Adipocyte (in vitro differentiated cells): ENCODE results near the gene CHMP5.
A peak's percentile ranks its signal among the peaks of the same experiment; 100 is the strongest.

Source experiments
- DNase-seq: peaks from one replicate; pipeline ENCODE4 v3.0.0-alpha.2; 2015; ENCODE audit warnings: low read depth
- H3K27me3 ChIP-seq: replicated peaks from 2 replicates; pipeline ENCODE4 v1.7.0; 2013; ENCODE audit warnings: mild to moderate bottlenecking, low read length, moderate library complexity; ENCODE audit not compliant: control insufficient read depth, insufficient read depth
- H3K36me3 ChIP-seq: 2 replicates; pipeline ENCODE4 v1.7.0; 2013; ENCODE audit warnings: low read length, mild to moderate bottlenecking, moderate library complexity; ENCODE audit not compliant: control insufficient read depth, insufficient read depth, severe bottlenecking
- H3K4me1 ChIP-seq: 2 replicates; pipeline ENCODE4 v1.7.0; 2013; ENCODE audit warnings: mild to moderate bottlenecking, low read length, moderate library complexity; ENCODE audit not compliant: control insufficient read depth, insufficient read depth
- H3K4me3 ChIP-seq: 2 replicates; pipeline ENCODE4 v1.7.0; 2013; ENCODE audit warnings: mild to moderate bottlenecking, low read length, moderate library complexity
- H3K9ac ChIP-seq: 2 replicates; pipeline ENCODE4 v1.7.0; 2013; ENCODE audit warnings: mild to moderate bottlenecking, low read length, moderate library complexity
- H3K9me3 ChIP-seq: 2 replicates; pipeline ENCODE4 v1.7.0; 2013; ENCODE audit warnings: mild to moderate bottlenecking, low read length, moderate library complexity; ENCODE audit not compliant: control insufficient read depth

The CHMP5 gene

DNA sequence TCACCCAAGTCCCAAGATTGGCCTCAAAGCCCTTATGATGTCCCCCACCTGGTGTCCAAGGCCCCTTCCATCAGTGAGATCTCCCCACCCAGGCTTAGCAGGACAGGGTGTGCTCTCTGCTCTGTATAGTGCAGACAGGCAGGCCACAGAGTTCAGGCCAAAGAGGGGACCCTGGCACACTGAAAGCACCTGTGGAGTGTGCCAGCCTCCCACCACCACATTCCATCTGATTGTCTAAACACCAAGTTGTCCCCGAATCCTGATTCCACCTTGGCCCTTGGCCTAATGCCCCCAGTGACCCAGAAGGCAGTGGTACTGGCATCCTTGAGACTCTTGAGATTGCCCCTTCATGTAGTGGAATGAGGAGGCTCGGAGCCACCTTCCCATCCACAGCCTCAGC, 19.5 kb upstream of the CHMP5 start:
- H3K4me1 ChIP-seq: peaks cover 1% of the 10 kb centered on the region
- no peaks in the 10 kb centered on the region for H3K9me3 ChIP-seq
- no peak overlapping the region for H3K4me3 ChIP-seq
- no peaks in the 10 kb centered on the region for H3K36me3 ChIP-seq
- no peak for DNase-seq
- H3K27me3 ChIP-seq: peaks cover 5% of the 10 kb centered on the region
- H3K9ac ChIP-seq: no peak overlapping the region

DNA sequence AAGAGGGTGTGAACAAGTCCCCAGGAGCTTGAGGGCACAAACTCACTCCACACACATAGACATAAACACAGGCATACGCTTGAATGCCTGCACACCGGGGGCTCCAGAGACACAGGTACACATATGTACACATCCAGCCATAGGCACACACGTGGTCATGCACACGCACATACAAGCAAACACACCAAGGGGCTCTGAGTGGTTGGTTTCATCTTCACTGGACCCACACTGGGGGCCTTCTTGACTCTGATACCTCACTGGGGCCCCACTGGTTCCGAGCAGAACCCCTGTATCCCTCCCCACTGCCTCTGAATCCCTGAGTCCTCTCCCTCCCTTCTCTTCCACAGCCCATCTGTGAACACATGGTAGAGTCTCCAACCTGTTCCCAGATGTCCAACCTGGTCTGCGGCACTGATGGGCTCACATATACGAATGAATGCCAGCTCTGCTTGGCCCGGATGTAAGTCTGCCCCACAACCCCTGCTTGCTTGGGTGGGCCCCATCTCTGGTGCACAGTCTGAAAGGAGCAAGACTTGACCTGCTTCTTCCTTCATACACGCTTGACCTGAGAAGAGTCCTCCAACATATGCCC, 18.5 kb upstream of the CHMP5 start:
- peaks cover 7% of the 10 kb centered on the region for H3K4me1 ChIP-seq
- no peaks in the 10 kb centered on the region for H3K9me3 ChIP-seq
- H3K4me3 ChIP-seq: no peak overlapping the region
- H3K36me3 ChIP-seq: no peaks in the 10 kb centered on the region
- no peak for DNase-seq
- peaks cover 5% of the 10 kb centered on the region for H3K27me3 ChIP-seq
- no peak overlapping the region for H3K9ac ChIP-seq

- H3K9ac ChIP-seq: no peak overlapping the region
- no peaks in the 10 kb centered on the region for H3K27me3 ChIP-seq
- no peaks in the 10 kb centered on the region for H3K9me3 ChIP-seq
- no peak overlapping the region for H3K4me3 ChIP-seq
- no peak for DNase-seq
- peaks cover 7% of the 10 kb centered on the region for H3K4me1 ChIP-seq
- H3K36me3 ChIP-seq: peaks cover 16% of the 10 kb centered on the region
Measured at GRCh38 chr9:33248606-33249005, 16.2 kb upstream of the CHMP5 start.

- no peaks in the 10 kb centered on the region for H3K9me3 ChIP-seq
Measured at GRCh38 chr9:33249087-33249658, 15.7 kb upstream of the CHMP5 start.

GRCh38 chr9:33249983-33250382, 14.9 kb upstream of the CHMP5 start:
- peaks cover 7% of the 10 kb centered on the region for H3K4me1 ChIP-seq
- H3K4me3 ChIP-seq: no peak overlapping the region
- H3K36me3 ChIP-seq: peaks cover 28% of the 10 kb centered on the region
- H3K9me3 ChIP-seq: no peaks in the 10 kb centered on the region
- no peak overlapping the region for H3K9ac ChIP-seq
- H3K27me3 ChIP-seq: no peaks in the 10 kb centered on the region
- DNase-seq: no peak

More at GRCh38 chr9:33249087-33249658, 15.7 kb upstream of the CHMP5 start:
- H3K36me3 ChIP-seq: peaks cover 20% of the 10 kb centered on the region
- H3K4me3 ChIP-seq: no peak overlapping the region
- no peak for DNase-seq
- no peak overlapping the region for H3K9ac ChIP-seq
- no peaks in the 10 kb centered on the region for H3K27me3 ChIP-seq
- H3K4me1 ChIP-seq: peaks cover 7% of the 10 kb centered on the region

DNA sequence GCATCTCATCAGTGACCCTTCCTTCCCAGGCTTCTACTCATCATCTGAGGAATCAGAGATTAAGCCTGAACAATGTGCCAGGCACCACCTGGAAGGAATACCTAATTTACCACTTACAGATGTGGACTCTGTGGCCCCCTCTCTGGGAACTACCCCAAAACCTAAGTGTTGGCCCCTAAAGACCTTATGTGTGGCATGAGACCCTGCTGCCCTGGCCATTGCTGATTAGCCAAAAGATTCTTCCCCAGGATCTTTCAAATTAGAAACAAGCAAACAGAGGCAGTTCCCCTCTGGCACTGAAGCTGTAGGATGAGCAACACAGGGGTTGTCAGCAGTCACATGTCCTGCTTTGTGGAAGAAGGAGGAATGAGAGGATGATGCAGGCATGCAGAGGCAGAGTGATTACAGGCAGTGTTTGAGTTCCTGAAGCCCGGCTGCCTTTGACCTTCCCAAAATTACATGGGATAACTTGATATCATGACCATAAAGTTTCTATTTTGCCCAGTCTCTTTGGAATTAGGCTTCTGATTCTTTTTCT, 14.3 kb upstream of the CHMP5 start:
- H3K4me1 ChIP-seq: peaks cover 7% of the 10 kb centered on the region
- H3K9me3 ChIP-seq: no peaks in the 10 kb centered on the region
- peak overlapping the region; percentile 27 for H3K9ac ChIP-seq
- no peak overlapping the region for H3K4me3 ChIP-seq
- peaks cover 33% of the 10 kb centered on the region for H3K36me3 ChIP-seq
- peak; percentile 59 for DNase-seq
- H3K27me3 ChIP-seq: no peaks in the 10 kb centered on the region

DNA sequence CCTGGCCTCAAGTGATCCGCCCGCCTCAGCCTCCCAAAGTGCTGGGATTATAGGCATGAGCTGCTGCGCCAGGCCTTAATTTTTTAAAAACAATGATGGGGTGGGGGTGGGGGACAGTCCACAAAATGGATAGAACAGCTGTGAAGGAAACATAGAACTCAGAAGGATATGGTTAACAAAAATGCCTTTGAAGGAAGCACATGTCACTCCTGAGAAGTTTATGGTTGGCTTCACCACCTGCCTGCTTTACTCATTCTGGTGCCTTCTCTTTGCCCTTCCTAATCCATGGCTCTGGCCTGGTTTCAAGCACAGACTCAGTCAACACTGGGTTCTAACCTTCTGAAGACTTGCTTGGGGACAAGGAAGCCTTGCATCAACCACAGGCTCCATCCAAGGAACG, 10.6 kb upstream of the CHMP5 start:
- H3K27me3 ChIP-seq: no peaks in the 10 kb centered on the region
- H3K9ac ChIP-seq: no peak overlapping the region
- H3K4me1 ChIP-seq: peaks cover 7% of the 10 kb centered on the region
- H3K9me3 ChIP-seq: no peaks in the 10 kb centered on the region
- peaks cover 68% of the 10 kb centered on the region for H3K36me3 ChIP-seq
- no peak for DNase-seq
- H3K4me3 ChIP-seq: no peak overlapping the region

DNA sequence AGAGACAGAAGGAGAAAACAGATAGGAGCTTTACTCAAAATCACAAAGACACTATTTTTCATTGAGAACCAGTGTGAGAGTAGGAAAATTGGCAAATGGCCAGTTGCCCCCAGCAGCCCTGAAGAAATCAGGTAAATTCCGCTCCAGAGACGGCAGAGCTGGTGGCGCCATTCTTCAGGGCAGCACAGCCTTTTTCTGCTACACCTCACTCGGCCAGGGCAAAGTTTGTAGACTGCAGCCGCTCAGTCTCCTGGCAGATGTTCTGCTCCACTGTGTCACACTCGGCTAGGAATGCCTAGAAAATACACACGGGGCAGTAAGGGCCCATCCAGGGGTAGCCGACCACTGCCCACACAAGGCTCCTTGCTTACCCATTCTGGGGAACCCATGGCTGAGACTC, 9.8 kb upstream of the CHMP5 start:
- peaks cover 76% of the 10 kb centered on the region for H3K36me3 ChIP-seq

GRCh38 chr9:33255471-33255870, 9.4 kb upstream of the CHMP5 start:
- Histone ChIP-seq H3K4me3 (no peak overlapping the region), H3K36me3 (peaks cover 81% of the 10 kb centered on the region), H3K9ac (no peak overlapping the region), H3K9me3 (no peaks in the 10 kb centered on the region), H3K4me1 (peaks cover 4% of the 10 kb centered on the region), H3K27me3 (no peaks in the 10 kb centered on the region)
- no peak for DNase-seq

More for the DNA sequence above, 9.8 kb upstream of the CHMP5 start:
- Histone ChIP-seq H3K9me3 (no peaks in the 10 kb centered on the region), H3K4me1 (peaks cover 7% of the 10 kb centered on the region), H3K9ac (no peak overlapping the region), H3K27me3 (no peaks in the 10 kb centered on the region), H3K4me3 (no peak overlapping the region)
- DNase-seq: no peak

DNA sequence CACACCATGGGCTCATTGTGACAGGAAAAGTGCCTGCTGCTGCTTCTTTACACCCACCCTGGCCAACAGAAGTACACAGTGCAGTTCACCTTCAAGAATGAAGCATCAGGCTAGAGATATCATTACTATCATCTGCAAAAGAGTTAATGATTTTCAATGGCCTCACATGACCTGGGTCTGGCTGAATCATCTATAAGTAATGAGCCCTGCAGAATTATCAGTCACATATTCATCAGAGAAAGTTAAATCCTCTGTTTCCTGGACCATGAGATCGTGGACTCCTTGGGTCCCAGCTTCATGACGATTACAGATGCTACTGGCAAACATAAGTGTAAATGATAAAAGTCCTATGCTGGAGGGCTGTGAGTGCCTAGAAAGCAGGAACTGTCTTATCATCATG, 8.6 kb upstream of the CHMP5 start:
- H3K4me1 ChIP-seq: no peaks in the 10 kb centered on the region
- H3K36me3 ChIP-seq: peaks cover 89% of the 10 kb centered on the region
- no peak overlapping the region for H3K4me3 ChIP-seq
- no peak overlapping the region for H3K9ac ChIP-seq
- DNase-seq: no peak
- H3K27me3 ChIP-seq: no peaks in the 10 kb centered on the region
- H3K9me3 ChIP-seq: no peaks in the 10 kb centered on the region

GRCh38 chr9:33257276-33257675, 7.6 kb upstream of the CHMP5 start:
- H3K27me3 ChIP-seq: no peaks in the 10 kb centered on the region
- no peaks in the 10 kb centered on the region for H3K9me3 ChIP-seq
- no peaks in the 10 kb centered on the region for H3K4me1 ChIP-seq
- no peak for DNase-seq
- no peak overlapping the region for H3K9ac ChIP-seq
- no peak overlapping the region for H3K4me3 ChIP-seq
- peaks cover 95% of the 10 kb centered on the region for H3K36me3 ChIP-seq

DNA sequence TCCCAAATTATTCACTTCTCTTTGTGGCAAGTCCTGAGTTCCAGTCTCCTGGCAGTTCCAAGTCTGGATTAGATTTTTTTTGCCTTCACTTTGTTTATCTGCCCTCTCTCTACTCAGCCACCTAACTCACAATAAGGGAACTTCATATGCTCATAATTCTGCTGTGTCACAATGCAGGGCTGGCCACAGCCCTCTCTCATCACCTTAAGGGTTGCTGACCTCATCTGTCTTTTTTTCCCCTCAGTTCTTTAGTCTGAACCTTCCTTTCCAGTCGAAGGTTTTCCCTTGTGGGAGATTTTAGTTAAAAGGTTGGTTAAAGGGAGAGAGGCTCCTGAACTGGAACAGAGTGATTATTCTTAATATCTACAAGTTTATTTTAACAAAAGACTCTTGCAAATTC, 4.5 kb upstream of the CHMP5 start:
- H3K9ac ChIP-seq: no peak overlapping the region
- H3K27me3 ChIP-seq: no peaks in the 10 kb centered on the region
- no peak for DNase-seq
- peaks cover 65% of the 10 kb centered on the region for H3K36me3 ChIP-seq
- H3K4me1 ChIP-seq: peaks cover 9% of the 10 kb centered on the region
- no peaks in the 10 kb centered on the region for H3K9me3 ChIP-seq
- H3K4me3 ChIP-seq: no peak overlapping the region
